Parathyroid adenoma (tissue), 2 donors: ENCODE results near the gene CEP70.
"Not testable (repeated sequence)": the region's sequence is repeated elsewhere in the genome, so short reads cannot be mapped to it uniquely, and the experiment has no call there.

Source experiments
- H2AFZ ChIP-seq: fragments of 300-600 bp; sonication (generic); one replicate; pipeline ENCODE4 v1.7.0; 2017; ENCODE audit warnings: antibody characterized with exemption, mild to moderate bottlenecking
- H3K27ac ChIP-seq: fragments of 300-600 bp; sonication (generic); one replicate; pipeline ENCODE4 v1.7.0; 2017
- H3K27me3 ChIP-seq: fragments of 300-600 bp; sonication (generic); one replicate; pipeline ENCODE4 v1.7.0; 2017; ENCODE audit warnings: low read length; ENCODE audit not compliant: control insufficient read depth, insufficient read depth
- H3K36me3 ChIP-seq: fragments of 300-600 bp; sonication (generic); one replicate; pipeline ENCODE4 v1.7.0; 2017; ENCODE audit warnings: low read length; ENCODE audit not compliant: control insufficient read depth, insufficient read depth
- H3K4me1 ChIP-seq: fragments of 300-600 bp; sonication (generic); one replicate; pipeline ENCODE4 v1.7.0; 2017; ENCODE audit warnings: control low read depth
- H3K4me2 ChIP-seq: fragments of 300-600 bp; sonication (generic); one replicate; pipeline ENCODE4 v1.7.0; 2017; ENCODE audit warnings: low read length
- H3K4me3 ChIP-seq: fragments of 300-600 bp; sonication (generic); one replicate; pipeline ENCODE4 v1.7.0; 2017; ENCODE audit warnings: low read depth, low read length
- H3K79me2 ChIP-seq: fragments of 300-600 bp; sonication (generic); one replicate; pipeline ENCODE4 v1.7.0; 2017; ENCODE audit warnings: control low read depth
- H3K9ac ChIP-seq: fragments of 300-600 bp; sonication (generic); one replicate; pipeline ENCODE4 v1.7.0; 2017; ENCODE audit warnings: mild to moderate bottlenecking
- H3K9me3 ChIP-seq: fragments of 300-600 bp; sonication (generic); one replicate; pipeline ENCODE4 v1.7.0; 2017; ENCODE audit warnings: low read length; ENCODE audit not compliant: control insufficient read depth
- CTCF ChIP-seq: fragments of 300-600 bp; sonication (generic); IDR thresholded peaks from one replicate; pipeline ENCODE4 v1.7.0; 2017; ENCODE audit warnings: antibody characterized with exemption, mild to moderate bottlenecking
- donor health status: primary hyperparathyroidism.

Gene CEP70

DNA sequence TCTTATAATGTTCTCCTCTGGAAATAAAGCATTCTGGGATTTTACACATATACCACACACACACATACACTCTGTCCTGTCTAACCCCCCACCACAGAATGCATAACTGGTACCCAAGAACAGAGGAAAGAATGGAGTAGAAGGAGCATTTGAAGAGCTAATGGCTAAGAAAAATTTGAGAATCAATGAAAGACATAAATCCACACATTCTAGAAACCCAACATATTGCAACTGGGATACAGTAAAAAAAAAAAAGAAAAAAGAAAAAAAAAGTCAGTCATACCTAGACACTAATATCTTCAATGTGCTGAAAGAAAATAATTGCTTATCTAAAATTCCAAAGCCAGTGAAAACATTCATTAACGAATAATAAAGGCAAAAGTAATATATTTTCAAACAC, 20.9 kb downstream of the CEP70 start:
- H3K4me2 ChIP-seq = no peak overlapping the region
- no peaks in the 10 kb centered on the region for H3K36me3 ChIP-seq
- TF ChIP-seq CTCF = no peak
- H3K27me3 ChIP-seq = no peaks in the 10 kb centered on the region
- H3K9ac ChIP-seq = no peak overlapping the region
- H3K79me2 ChIP-seq = peaks cover 6% of the 10 kb centered on the region
- no peak overlapping the region for H2AFZ ChIP-seq
- H3K4me1 ChIP-seq = no peaks in the 10 kb centered on the region
- no peak overlapping the region for H3K4me3 ChIP-seq
- no peak overlapping the region for H3K27ac ChIP-seq
- no peaks in the 10 kb centered on the region for H3K9me3 ChIP-seq

GRCh38 chr3:138569624-138570023, 24.4 kb downstream of the CEP70 start:
- not testable (repeated sequence) for H3K27ac ChIP-seq, H3K79me2 ChIP-seq, H3K27me3 ChIP-seq, H3K36me3 ChIP-seq, H3K4me2 ChIP-seq, H3K9ac ChIP-seq, H3K4me3 ChIP-seq, H3K4me1 ChIP-seq, H3K9me3 ChIP-seq, H2AFZ ChIP-seq

- no peak overlapping the region for H3K9ac ChIP-seq
- H3K9me3 ChIP-seq = no peaks in the 10 kb centered on the region
- no peaks in the 10 kb centered on the region for H3K27me3 ChIP-seq
- H3K36me3 ChIP-seq = no peaks in the 10 kb centered on the region
- H3K79me2 ChIP-seq = peaks cover 5% of the 10 kb centered on the region
- no peak overlapping the region for H2AFZ ChIP-seq
- no peaks in the 10 kb centered on the region for H3K4me1 ChIP-seq
- no peak overlapping the region for H3K4me2 ChIP-seq
- H3K27ac ChIP-seq = no peak overlapping the region
- no peak for TF ChIP-seq CTCF
- no peak overlapping the region for H3K4me3 ChIP-seq
Observed at GRCh38 chr3:138569090-138569489, 25.0 kb downstream of the CEP70 start.

DNA sequence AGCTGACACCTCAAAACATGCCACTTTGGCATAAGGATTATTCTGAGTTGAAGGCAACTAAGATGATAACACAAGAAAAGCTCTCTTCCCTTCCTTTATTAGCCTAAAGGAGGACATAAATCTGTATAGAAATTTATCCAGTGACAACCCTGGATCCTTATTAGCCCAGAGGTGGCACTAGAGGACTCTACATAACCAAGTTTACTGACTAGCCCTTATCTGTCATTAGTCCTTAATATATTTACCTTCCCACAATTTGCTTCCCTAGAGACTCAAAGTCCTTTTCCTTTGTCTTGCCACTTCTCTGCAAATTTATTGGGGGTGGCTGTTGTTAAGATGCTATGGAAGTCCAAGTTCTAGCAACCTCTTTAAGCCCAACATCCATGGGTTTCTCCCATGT, 26.7 kb downstream of the CEP70 start:
- Histone ChIP-seq H3K4me1 (no peaks in the 10 kb centered on the region), H3K4me2 (no peak overlapping the region), H3K27ac (no peak overlapping the region), H3K27me3 (no peaks in the 10 kb centered on the region), H3K4me3 (no peak overlapping the region), H2AFZ (no peak overlapping the region), H3K79me2 (peaks cover 3% of the 10 kb centered on the region), H3K9me3 (no peaks in the 10 kb centered on the region), H3K36me3 (no peaks in the 10 kb centered on the region), H3K9ac (no peak overlapping the region)
- TF ChIP-seq CTCF = no peak

DNA sequence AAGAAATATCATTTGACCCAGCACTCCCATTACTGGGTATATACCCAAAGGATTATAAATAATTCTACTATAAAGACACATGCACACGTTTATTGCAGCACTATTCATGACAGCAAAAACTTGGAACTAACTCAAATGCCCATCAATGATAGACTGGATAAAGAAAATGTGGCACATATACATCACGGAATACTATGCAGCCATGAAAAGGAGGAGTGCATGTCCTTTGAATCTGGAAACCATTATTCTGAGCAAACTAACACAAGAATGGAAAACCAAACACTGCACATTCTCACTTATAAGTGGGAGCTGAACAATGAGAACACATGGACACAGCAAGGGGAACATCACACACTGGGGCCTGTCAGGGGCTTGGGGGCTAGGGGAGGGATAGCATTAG, 27.8 kb downstream of the CEP70 start:
- not testable (repeated sequence) for H3K79me2 ChIP-seq, H3K4me2 ChIP-seq, H3K4me3 ChIP-seq, H2AFZ ChIP-seq, H3K36me3 ChIP-seq, H3K9ac ChIP-seq, H3K4me1 ChIP-seq, H3K9me3 ChIP-seq, H3K27ac ChIP-seq, H3K27me3 ChIP-seq

GRCh38 chr3:138562902-138563301, 31.2 kb downstream of the CEP70 start:
- H3K9ac ChIP-seq, H3K36me3 ChIP-seq, H3K79me2 ChIP-seq, H3K4me1 ChIP-seq, H3K9me3 ChIP-seq, H3K27ac ChIP-seq, H3K4me2 ChIP-seq, H3K27me3 ChIP-seq, H3K4me3 ChIP-seq, H2AFZ ChIP-seq: not testable (repeated sequence)
